GM19467 (cell line): ENCODE results near the gene NEK7.

Experiments
- ATAC-seq: cut with Tn5 transposase; IDR thresholded peaks from one replicate; pipeline ENCODE4 v1.9.1; 2021; ENCODE audit warnings: mild to moderate bottlenecking, moderate library complexity; ENCODE audit not compliant: unreplicated experiment

Gene NEK7

GRCh38 chr1:198253259-198253658 is 96.5 kb downstream of the NEK7 start:
- peak; percentile 69 for ATAC-seq

DNA sequence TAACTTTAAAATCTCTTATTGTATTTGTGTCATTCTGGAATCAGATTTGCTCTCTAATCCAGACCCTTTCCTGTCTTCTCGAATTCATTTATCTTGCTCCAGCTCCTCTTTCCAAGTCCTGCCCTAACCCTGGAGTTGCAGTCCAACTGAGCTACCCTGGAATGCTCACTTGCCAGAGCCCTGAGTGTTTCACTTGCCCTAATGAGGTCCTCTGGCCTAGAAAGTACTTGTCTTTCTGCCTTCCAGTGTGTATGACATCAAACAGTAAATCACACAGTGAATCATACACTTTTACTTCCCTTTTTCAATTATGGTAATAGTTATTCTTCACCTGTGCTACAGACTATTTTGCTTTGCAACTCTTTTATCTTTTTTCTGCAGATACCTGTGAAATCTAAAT is 96.9 kb downstream of the NEK7 start:
- ATAC-seq, result peak; percentile 94

- ATAC-seq, result no peak
Measured at GRCh38 chr1:198254521-198254920, 97.7 kb downstream of the NEK7 start.

DNA sequence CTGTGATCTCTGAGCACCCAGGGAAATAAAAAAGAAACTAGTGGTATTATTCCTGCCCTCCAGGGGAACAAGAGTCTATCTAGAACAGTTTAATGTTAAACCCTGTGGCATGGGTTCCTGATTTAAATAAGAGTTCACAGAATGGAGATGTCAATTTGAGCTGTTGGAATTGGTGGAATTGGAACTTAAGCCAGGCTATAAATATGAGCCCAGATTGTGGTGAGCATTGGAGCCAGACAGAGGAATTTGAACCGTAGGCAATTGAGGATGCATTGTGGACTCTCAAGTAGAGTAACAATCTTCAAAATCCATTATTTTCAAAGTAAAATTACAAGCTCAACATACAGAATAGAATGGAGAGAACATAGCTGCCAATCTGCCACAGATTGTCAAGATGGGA is 98.2 kb downstream of the NEK7 start:
- no peak for ATAC-seq

- no peak for ATAC-seq
Measured at GRCh38 chr1:198255784-198256183, 99.0 kb downstream of the NEK7 start.

GRCh38 chr1:198258491-198258890 is 101.7 kb downstream of the NEK7 start:
- ATAC-seq, result peak; percentile 43

DNA sequence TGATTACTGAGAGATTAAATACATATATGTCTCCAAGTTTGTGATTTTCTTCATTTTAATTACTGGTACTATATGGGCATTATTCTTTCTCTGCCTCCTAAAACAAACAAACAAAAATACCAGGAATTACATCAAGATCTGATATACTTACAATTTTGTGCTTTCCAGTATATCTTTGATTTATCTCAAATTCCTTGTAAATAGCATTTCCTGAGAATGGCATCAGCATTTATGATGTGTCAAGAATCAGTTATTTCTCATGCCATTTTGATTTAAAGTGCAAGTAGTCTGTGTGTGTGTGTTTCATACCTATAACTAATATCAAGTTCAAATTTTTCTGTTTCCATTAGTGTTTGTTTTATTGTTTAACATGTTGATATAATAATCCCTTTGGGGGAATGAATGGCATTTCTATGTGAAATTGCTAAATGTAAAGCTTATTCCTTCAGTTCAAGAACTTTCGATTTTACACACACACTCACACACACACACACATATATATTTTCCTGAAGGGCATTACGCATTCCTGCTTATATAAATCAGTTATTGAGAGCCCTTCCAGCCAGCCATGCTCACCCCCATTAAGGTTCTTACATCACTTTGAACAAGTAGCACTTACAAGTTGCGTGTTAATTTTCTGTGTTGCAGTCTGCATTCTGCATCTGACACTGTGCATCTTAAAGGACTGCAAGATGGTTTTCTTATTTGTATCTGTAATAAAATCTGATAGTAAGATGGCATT is 102.7 kb downstream of the NEK7 start:
- ATAC-seq, result no peak

DNA sequence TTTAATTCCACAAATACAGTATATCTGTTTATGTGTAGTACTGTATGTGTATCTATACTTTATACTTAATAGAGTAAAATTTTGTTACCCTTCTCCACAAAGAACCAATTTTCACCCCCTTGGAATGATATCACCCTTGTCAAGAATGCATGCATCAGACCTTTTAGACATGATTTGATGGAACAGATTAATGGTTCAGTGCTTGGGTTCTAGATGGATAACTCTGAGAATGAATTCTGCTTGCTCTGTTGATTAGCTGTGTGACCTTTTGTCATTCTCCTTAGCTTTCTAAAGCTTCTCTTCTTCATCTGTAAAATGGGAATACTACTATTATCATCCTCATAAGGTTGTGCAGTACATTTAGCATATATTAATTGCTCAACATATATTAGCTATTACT is 105.1 kb downstream of the NEK7 start:
- no peak for ATAC-seq

GRCh38 chr1:198263186-198263585 is 106.4 kb downstream of the NEK7 start:
- ATAC-seq, result no peak

- no peak for ATAC-seq
Measured at GRCh38 chr1:198264282-198264681, 107.5 kb downstream of the NEK7 start.

- no peak for ATAC-seq
Measured at GRCh38 chr1:198265073-198265661, 108.4 kb downstream of the NEK7 start.

DNA sequence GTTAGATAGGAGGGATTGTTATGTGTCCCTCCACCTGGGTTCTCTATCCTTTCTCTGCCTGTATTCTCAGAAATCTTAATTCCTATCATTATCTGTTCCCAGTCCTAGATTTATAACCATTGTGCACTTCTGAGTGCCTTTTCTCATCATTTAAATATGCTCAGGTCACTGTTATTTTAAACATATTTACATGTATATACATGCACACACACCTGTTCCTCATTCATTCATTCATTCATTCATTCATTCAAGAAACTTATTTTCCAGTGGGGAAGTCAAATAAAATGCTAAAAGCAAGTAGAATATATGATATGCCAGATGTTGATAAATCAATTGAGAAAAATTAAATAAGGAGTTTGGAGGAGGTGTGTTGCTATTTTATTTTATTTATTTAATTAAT is 110.3 kb downstream of the NEK7 start:
- no peak for ATAC-seq

DNA sequence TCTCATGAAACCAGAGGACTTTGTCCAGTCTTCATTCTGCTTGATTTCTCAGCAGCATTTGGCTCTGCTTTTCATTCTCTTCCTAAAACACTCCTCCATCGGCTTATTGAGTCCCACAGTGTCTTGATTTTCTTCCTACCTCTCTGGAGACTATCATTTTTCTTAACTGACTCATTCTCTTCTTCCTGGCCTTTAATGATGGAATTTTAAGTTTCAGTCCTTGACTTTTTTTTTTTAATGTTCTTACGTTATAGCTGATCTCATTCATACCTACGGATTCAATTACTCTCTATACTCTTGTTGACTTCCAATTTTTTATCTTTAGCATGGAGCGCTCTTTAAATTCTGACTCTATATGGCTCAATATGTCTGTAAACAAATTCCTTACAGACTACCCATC is 111.1 kb downstream of the NEK7 start:
- ATAC-seq, result no peak

DNA sequence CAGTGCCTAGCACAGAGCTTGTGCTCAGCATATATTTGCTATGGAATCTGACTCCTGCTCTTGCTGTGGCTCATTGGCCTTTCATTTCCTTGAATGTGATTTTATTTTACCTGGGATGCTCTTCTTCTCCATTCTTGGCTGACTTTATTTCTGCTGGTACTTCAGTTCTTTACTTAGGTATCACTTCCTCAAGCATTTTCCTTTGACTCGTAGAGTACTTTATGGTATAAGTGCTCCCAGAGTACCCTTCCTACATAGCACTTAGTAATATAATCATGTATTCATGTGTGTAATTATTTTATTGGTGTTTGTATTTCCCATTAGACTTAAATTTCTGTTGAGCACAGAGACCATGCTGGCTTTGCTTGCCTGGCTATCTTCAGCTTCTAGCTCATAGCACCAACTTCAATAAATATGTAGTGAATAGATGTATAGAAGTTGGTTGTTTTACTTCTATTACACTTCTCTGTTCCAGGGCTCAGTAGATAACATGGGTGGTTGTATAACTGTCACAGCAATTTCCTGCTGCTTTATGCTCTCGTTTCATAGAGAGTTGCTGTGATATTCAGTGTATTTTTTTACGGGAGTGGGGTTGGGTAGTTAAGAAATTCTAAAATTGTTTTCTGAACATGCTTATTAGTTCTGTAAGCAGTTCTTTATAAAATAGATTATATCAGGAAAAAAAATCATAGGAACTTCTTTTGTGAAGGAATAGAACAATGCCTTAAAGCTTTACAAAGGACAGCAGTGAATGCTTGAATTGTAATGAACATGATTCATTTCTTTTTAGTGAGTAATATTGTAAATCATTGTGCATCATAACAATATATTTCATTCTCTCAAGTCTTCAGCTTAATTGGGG is 112.2 kb downstream of the NEK7 start:
- no peak for ATAC-seq

DNA sequence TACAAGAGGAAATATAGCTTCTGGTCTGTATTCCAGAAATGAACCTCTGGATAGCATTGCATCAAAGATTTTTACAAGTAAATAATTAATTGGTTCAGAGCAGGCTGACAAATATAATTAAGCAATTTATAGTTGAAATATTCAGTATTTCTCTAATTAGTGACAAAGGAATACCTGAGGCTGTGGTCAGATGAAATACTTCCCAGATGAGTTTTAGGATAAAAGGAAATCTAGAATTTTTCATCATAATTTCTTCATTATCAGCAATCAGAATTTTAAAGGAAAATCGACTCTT is 112.8 kb downstream of the NEK7 start:
- ATAC-seq, result no peak

DNA sequence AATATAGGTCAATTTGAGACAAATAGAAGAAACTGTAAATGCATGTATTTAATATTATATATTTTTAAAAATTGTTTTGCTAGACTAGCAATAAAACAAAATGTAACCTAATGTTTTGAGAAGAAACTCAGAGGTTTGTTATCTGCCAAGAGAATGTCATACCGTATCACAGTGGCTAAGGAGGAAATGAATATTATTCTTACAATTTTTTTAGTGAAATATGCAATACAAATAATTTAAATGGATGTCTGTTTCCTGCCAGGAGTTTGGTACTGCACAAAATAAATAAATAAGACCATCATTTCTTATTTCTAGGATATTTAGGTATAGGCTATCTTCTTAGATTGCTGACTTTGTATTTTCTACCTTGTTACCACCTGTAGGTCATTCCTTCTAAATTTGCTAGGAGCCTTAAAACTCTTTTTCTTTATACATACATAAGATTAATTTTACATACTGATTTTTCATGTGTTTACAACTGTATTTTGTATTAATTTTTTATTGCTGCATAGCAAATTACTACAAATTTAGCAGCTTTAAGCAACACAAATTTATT is 113.6 kb downstream of the NEK7 start:
- ATAC-seq, result no peak

GRCh38 chr1:198271467-198271866 is 114.7 kb downstream of the NEK7 start:
- no peak for ATAC-seq

DNA sequence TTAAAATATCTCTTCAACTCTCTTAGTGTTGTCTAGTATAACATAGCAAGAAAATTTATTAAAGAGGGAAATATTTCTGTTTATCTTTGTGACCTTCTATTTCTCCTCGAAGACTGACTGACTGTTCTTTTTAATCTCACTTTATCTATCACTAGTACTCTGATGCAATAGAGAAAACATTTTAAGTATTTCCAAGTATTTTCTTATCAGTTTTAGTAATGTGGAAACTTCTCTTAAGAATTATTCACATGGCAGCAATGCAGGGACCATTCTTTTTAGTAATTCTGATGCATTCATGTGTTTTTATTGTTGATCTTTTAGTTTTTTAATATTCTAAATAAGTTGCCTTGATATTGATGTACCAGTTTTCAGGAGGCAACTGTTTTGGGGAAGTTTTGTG is 115.7 kb downstream of the NEK7 start:
- no peak for ATAC-seq

DNA sequence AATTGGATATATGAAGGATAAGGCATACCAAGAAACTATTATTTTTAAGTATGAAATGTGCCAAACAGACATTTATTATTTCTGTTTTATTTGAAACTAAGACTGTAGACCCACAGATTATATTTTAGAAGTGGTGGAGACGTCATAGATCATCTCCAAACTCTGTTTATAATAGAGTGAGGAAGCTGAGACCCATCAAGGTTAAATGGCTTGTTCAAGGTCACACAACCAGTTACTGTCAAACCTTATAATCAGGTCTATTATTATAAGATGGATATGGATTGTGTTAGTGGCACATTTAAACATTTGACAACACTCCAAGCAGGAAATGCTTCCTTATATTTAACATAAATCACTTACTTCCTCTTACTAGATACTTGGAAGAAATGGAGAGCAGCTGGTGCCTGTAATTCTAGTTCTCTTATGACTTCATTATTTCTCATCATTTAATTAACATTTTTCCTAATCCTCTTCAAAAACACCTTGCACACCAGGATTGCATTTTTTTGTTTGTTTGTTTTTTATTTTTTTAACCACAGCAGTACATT is 117.0 kb downstream of the NEK7 start:
- no peak for ATAC-seq

- ATAC-seq, result no peak
Measured at GRCh38 chr1:198275597-198275996, 118.8 kb downstream of the NEK7 start.

DNA sequence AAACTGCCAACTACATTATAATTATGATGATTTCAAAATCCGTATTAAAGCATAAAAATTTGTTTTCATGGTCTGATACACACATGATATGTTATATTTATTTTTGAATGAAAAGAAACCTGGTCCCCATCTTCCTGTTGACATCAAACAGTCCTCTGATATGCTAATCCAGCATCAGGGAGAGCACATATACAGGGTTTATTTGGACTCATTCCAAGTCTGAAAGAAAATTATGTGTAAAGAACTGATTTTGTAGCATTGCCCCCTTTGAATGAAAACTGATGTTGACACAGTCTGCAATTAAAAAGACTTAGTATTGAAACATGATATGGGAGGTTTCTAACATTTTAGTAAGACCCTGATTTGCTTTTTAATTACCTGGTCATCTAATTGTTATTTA is 119.4 kb downstream of the NEK7 start:
- no peak for ATAC-seq

DNA sequence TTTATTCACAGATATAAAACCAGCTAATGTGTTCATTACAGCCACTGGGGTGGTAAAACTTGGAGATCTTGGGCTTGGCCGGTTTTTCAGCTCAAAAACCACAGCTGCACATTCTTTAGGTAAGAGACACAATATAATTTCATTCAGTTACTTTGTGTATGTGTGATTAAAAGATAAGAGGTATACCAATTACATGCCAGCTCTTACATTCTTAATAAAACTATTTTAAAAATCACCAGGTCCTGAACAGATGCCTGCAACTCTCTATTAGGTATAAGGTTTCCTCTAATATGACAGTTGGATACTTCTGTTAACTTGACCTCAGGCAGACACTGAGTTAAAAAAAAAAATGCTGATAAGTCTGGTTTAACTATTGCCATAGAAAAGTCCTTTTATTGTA is 122.1 kb downstream of the NEK7 start:
- ATAC-seq, result no peak
